HepG2 (cell line): ENCODE data around the gene DMKN. TPM values are rescaled to one million over a fixed set of nuclear protein-coding genes. Genes with fewer than 3 reads are reported as not detected.

Source experiments
- CTCF ChIP-seq: sonication (generic); formaldehyde crosslinking; IDR thresholded peaks from 2 replicates; pipeline ENCODE4 v1.5.0; 2020; ENCODE audit warnings: mild to moderate bottlenecking, missing genetic modification reagents, moderate library complexity
- DPF2 ChIP-seq: sonication (generic); formaldehyde crosslinking; IDR thresholded peaks from 2 replicates; pipeline ENCODE4 v1.4.0; 2020; ENCODE audit warnings: mild to moderate bottlenecking, low read depth, missing genetic modification reagents, borderline replicate concordance
- HDAC2 ChIP-seq: sonication (generic); formaldehyde crosslinking; IDR thresholded peaks from 2 replicates; pipeline ENCODE4 v1.4.0; 2020; ENCODE audit warnings: missing genetic modification reagents
- HIC2 ChIP-seq: sonication (generic); formaldehyde crosslinking; IDR thresholded peaks from 2 replicates; pipeline ENCODE4 v1.9.0; 2022; ENCODE audit warnings: low read depth, missing genetic modification reagents
- NFE2 ChIP-seq: sonication (generic); formaldehyde crosslinking; IDR thresholded peaks from 2 replicates; pipeline ENCODE4 v1.4.0; 2020; ENCODE audit warnings: missing genetic modification reagents
- NR2C2 ChIP-seq: sonication (generic); formaldehyde crosslinking; IDR thresholded peaks from 2 replicates; pipeline ENCODE4 v1.4.0; 2020; ENCODE audit warnings: missing genetic modification reagents, mild to moderate bottlenecking, moderate library complexity, borderline replicate concordance
- PITX1 ChIP-seq: sonication (generic); formaldehyde crosslinking; IDR thresholded peaks from 2 replicates; pipeline ENCODE4 v1.5.1; 2020; ENCODE audit warnings: mild to moderate bottlenecking, missing genetic modification reagents
- REL ChIP-seq: sonication (generic); formaldehyde crosslinking; conservative IDR thresholded peaks from 2 replicates; pipeline ENCODE4 v1.8.0; 2022; ENCODE audit warnings: mild to moderate bottlenecking, missing genetic modification reagents, moderate library complexity
- REST ChIP-seq, 2 experiments: IDR thresholded peaks; 2 replicates each; pipeline ENCODE4 v1.6.1; 2011 to 2012; ENCODE audit warnings: low read length in 2 of 2, borderline replicate concordance in 1 of 2, low read depth in 1 of 2, mild to moderate bottlenecking in 1 of 2, moderate library complexity in 1 of 2
- SKI ChIP-seq: fragments of 450-650 bp; IDR thresholded peaks from one replicate; pipeline ENCODE4 v1.6.1; 2018; ENCODE audit warnings: mild to moderate bottlenecking; ENCODE audit not compliant: partially characterized antibody
- SP2 ChIP-seq: sonication (generic); formaldehyde crosslinking; IDR thresholded peaks from 2 replicates; pipeline ENCODE4 v1.5.1; 2020; ENCODE audit warnings: mild to moderate bottlenecking, missing genetic modification reagents
- TARDBP ChIP-seq: sonication (generic); formaldehyde crosslinking; IDR thresholded peaks from 2 replicates; pipeline ENCODE4 v1.8.0; 2022; ENCODE audit warnings: mild to moderate bottlenecking, missing genetic modification reagents
- TFDP1 ChIP-seq: IDR thresholded peaks from 2 replicates; pipeline ENCODE4 v1.6.1; 2016; ENCODE audit warnings: missing compliant biosample characterization, missing genetic modification reagents, borderline replicate concordance
- THRA ChIP-seq: sonication (generic); formaldehyde crosslinking; IDR thresholded peaks from 2 replicates; pipeline ENCODE4 v1.4.0; 2020; ENCODE audit warnings: missing genetic modification reagents, borderline replicate concordance
- ZFX ChIP-seq: sonication (generic); formaldehyde crosslinking; IDR thresholded peaks from 2 replicates; pipeline ENCODE4 v1.4.0; 2020; ENCODE audit warnings: mild to moderate bottlenecking, low read depth, missing genetic modification reagents, moderate library complexity
- ZNF232 ChIP-seq: sonication (generic); formaldehyde crosslinking; IDR thresholded peaks from 2 replicates; pipeline ENCODE4 v1.4.0; 2020; ENCODE audit warnings: missing genetic modification reagents, borderline replicate concordance
- ZNF282 ChIP-seq: fragments of 450-650 bp; IDR thresholded peaks from 2 replicates; pipeline ENCODE4 v1.6.1; 2018; ENCODE audit not compliant: partially characterized antibody
- ZNF619 ChIP-seq: sonication (generic); formaldehyde crosslinking; IDR thresholded peaks from 2 replicates; pipeline ENCODE4 v1.4.0; 2020; ENCODE audit warnings: mild to moderate bottlenecking, missing genetic modification reagents
- ZNF75D ChIP-seq: sonication (generic); formaldehyde crosslinking; IDR thresholded peaks from 2 replicates; pipeline ENCODE4 v1.8.1; 2023; ENCODE audit warnings: missing genetic modification reagents, mild to moderate bottlenecking, borderline replicate concordance
- polyA plus RNA-seq, 8 experiments: library from polyadenylated mRNA; depleted of rRNA in 3 of 8; stranded (reverse) in 7 of 8; unstranded in 1 of 8; fragments of >200 nt; fragmentation: Illumina TruSeq in 4 of 8; extraction: Trizol in 4 of 8; gene quantifications; 2 replicates each; pipeline versions ENCODE4 v1.2.1 to v1.2.3, GENCODE V29; 2011 to 2016; ENCODE audit warnings: low read depth in 4 of 8, missing spikeins in 1 of 8, mixed read lengths in 1 of 8; ENCODE audit not compliant: insufficient read depth in 1 of 8
- total RNA-seq, 5 experiments: library from RNA; depleted of rRNA; stranded (reverse); fragments of >200 nt; fragmentation: Illumina TruSeq; extraction: Trizol; gene quantifications; 2 replicates each; pipeline ENCODE4 v1.2.3, GENCODE V29; 2016; ENCODE audit warnings: low read depth in 1 of 5

DMKN gene
- total and polyA plus RNA-seq, 2 of the 13 experiments (the other 11 are each of a cell fraction or from before 2014, with no cell fraction given) = 50.8 to 57.1 TPM

- TF ChIP-seq REST (IDR thresholded peaks at IDR 0.05; ENCODE audit: borderline replicate concordance in 1 of 2, low read depth in 1 of 2, low read length in 2 of 2) = no peak; a peak in 1 of 4 replicates
- peak; percentile 62; the same call in 1 of the 2 replicates for TF ChIP-seq PITX1 (CRISPR knock-in tag)
- TF ChIP-seq DPF2 (CRISPR knock-in tag) = peak; percentile 54; the same call in 1 of the 2 replicates
- no peak for TF ChIP-seq REL (CRISPR knock-in tag)
- no peak for TF ChIP-seq ZNF282
- TF ChIP-seq ZNF232 = peak; percentile 50; the same call in 1 of the 2 replicates
- TF ChIP-seq ZFX (CRISPR knock-in tag) = peak; percentile 73; the same call in 1 of the 2 replicates
- no peak for TF ChIP-seq CTCF (CRISPR knock-in tag)
- TF ChIP-seq THRA (CRISPR knock-in tag) = peak; percentile 85; the same call in 1 of the 2 replicates
- TF ChIP-seq SP2 = no peak
- peak; percentile 72 for TF ChIP-seq HDAC2 (CRISPR knock-in tag)
- TF ChIP-seq HIC2 = peak; percentile 43; the same call in 1 of the 2 replicates
- peak; percentile 76 for TF ChIP-seq SKI
- no peak for TF ChIP-seq ZNF75D
- peak; percentile 42; the same call in 1 of the 2 replicates for TF ChIP-seq NR2C2 (CRISPR knock-in tag)
- TF ChIP-seq TARDBP = peak; percentile 65
- TF ChIP-seq NFE2 (CRISPR knock-in tag) = no peak
- TF ChIP-seq ZNF619 (CRISPR knock-in tag) = 0 out of 2 replicates have a peak, but pooled peaks have one; percentile 51
- peak; percentile 15; the same call in 1 of the 2 replicates for TF ChIP-seq TFDP1
These were observed 54.6 kb downstream of the DMKN start (continued) for GRCh38 chr19:35458731-35459391.
